Measurements from ENCODE around the gene PSTPIP1. TPM values are rescaled to one million over a fixed set of nuclear protein-coding genes. Genes with fewer than 3 reads are reported as not detected.

PSTPIP1 gene
- total and polyA plus RNA-seq, 2 of the 13 experiments (the other 11 are each of a cell fraction or from before 2014, with no cell fraction given): 4.4 to 8.7 TPM

DNA sequence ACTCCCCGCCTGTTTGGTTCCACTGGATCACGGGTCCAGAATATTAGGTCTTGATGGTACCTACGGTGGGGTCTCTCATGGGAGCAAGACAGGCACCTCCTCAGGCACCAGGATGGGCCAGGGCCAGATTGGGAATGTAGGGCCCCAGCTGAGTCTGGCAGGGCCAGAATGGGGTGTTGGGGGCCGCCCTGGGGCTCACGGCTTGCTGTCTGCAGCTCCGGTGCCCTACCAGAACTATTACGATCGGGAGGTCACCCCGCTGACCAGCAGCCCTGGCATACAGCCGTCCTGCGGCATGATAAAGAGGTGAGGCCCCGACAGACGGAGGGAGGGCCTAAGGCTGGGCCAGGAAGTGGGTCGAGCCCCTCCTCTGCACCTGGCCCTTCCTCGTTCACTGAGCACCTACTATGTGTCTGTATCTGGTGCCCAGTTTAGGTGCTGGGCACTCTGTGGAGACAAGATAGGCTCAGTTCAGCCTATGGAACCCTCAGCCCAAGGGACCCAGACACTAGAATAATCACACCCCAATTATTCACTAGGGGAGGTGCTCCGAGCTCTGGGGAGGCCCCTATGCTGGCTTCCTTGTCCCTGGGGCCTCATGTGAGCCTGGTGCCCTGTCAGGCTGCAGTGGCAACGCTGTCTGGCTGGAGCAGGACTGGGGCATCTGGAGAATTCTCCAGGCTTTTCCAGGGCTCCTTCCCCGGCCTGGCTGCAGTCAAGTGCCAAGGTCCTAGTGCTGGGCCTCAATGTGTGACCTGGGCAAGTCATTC is 37.9 kb downstream of the PSTPIP1 start:
- no peaks in the 10 kb centered on the region for H4K20me1 ChIP-seq (ENCODE audit: insufficient read depth, low read length)
- DNase-seq (ENCODE audit: low spot score): no peak
- no peaks in the 10 kb centered on the region for H3K79me2 ChIP-seq (ENCODE audit: insufficient read depth, low read length)
- H3K27me3 ChIP-seq (ENCODE audit: control insufficient read depth in 1 of 2, insufficient read depth in 2 of 2, low read length in 2 of 2): peaks cover 1 to 4% of the 10 kb centered on the region in 2 experiments; a peak in 2 of 5 replicates
- H3K27ac ChIP-seq (ENCODE audit: extremely low read length, insufficient read depth, low read length): peak overlapping the region; percentile 59
- peak overlapping the region; percentile 97 for H3K4me2 ChIP-seq (ENCODE audit: low read depth, low read length)
- peaks cover 47% of the 10 kb centered on the region for H3K4me1 ChIP-seq (ENCODE audit: insufficient read depth, low read length)
- peak overlapping the region; percentile 66 to 81 (median 74) for H3K4me3 ChIP-seq (replicated peaks in 1 of 3; ENCODE audit: insufficient read depth in 1 of 3, low read depth in 2 of 3, low read length in 3 of 3)
- ChIA-PET CTCF (ENCODE audit: low intra/inter-chr PET ratio, low total read pairs) (no interaction called here), POLR2A (interaction anchor here (1.0 kb wide), 1 partner anchor 38 kb away, joined by 3 read pairs; the partner anchor contains the start of gene TSPAN3)
- intact Hi-C loops (cut with micrococcal nuclease; ENCODE audit: unreplicated experiment) (loop anchor here (5.0 kb wide), 1 partner anchor 131 kb away; no protein-coding TSS in a partner anchor), in situ Hi-C loops (cut with HindIII; ENCODE audit: extremely low pct_ligation_motif_present, low pct_unique_long_range_greater_than_20kb) (loop anchor here (10.0 kb wide), 1 partner anchor 128 kb away; the partner anchor contains the start of gene SCAPER)
- H2AFZ ChIP-seq (ENCODE audit: low read length): no peak overlapping the region
- FAIRE-seq: no peak
- peak overlapping the region; percentile 66 for H3K9ac ChIP-seq (ENCODE audit: insufficient read depth, low read depth, low read length)
- H3K9me3 ChIP-seq (ENCODE audit: low read length): no peaks in the 10 kb centered on the region
- WGBS (ENCODE audit: low lambda C conversion rate): 67% methylated on average over 2 of the region's 18 CpGs
- H3K36me3 ChIP-seq (replicated peaks in 1 of 2; ENCODE audit: control insufficient read depth in 1 of 2, insufficient read depth in 2 of 2, low read length in 2 of 2): peaks cover 0 to 6% of the 10 kb centered on the region in 2 experiments; a peak in 2 of 5 replicates
- no TSS peak for BruUV-seq (replicated peaks)
- ATAC-seq: no peak
- TF ChIP-seq MZF1 (CRISPR knock-in tag; IDR thresholded peaks at IDR 0.05; ENCODE audit: borderline replicate concordance): no peak
- TF ChIP-seq ZIK1 (CRISPR knock-in tag; IDR thresholded peaks at IDR 0.05; ENCODE audit: borderline replicate concordance, low read depth): 0 out of 2 replicates have a peak, but pooled peaks have one; percentile 7
- TF ChIP-seq U2AF1 (optimal IDR thresholded peaks at IDR 0.05; ENCODE audit: low read depth, low read length): no peak
- TF ChIP-seq ZBTB3 (CRISPR knock-in tag; IDR thresholded peaks at IDR 0.05; ENCODE audit: borderline replicate concordance, low read depth): no peak
- TF ChIP-seq, protein P1, sequence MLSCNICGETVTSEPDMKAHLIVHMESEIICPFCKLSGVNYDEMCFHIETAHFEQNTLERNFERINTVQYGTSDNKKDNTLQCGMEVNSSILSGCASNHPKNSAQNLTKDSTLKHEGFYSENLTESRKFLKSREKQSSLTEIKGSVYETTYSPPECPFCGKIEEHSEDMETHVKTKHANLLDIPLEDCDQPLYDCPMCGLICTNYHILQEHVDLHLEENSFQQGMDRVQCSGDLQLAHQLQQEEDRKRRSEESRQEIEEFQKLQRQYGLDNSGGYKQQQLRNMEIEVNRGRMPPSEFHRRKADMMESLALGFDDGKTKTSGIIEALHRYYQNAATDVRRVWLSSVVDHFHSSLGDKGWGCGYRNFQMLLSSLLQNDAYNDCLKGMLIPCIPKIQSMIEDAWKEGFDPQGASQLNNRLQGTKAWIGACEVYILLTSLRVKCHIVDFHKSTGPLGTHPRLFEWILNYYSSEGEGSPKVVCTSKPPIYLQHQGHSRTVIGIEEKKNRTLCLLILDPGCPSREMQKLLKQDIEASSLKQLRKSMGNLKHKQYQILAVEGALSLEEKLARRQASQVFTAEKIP (CRISPR knock-in tag; IDR thresholded peaks at IDR 0.05; ENCODE audit: borderline replicate concordance): no peak
- TF ChIP-seq ZNF232 (CRISPR knock-in tag; IDR thresholded peaks at IDR 0.05; ENCODE audit: borderline replicate concordance): 0 out of 2 replicates have a peak, but pooled peaks have one; percentile 21
- no peak for TF ChIP-seq NR1H2 (CRISPR knock-in tag; IDR thresholded peaks at IDR 0.05; ENCODE audit: borderline replicate concordance, low read depth)
- TF ChIP-seq ZMYM3 (CRISPR knock-in tag; IDR thresholded peaks at IDR 0.05): peak; percentile 62; the same call in 1 of the 2 replicates
- no peak for TF ChIP-seq POGZ (CRISPR knock-in tag; IDR thresholded peaks at IDR 0.05)
- no peak for TF ChIP-seq TFAP4 (IDR thresholded peaks at IDR 0.05; ENCODE audit: borderline replicate concordance, low read depth)
- no peak for TF ChIP-seq KMT2B (CRISPR knock-in tag; IDR thresholded peaks at IDR 0.05)
- TF ChIP-seq KDM2A (CRISPR knock-in tag; IDR thresholded peaks at IDR 0.05; ENCODE audit: borderline replicate concordance, low read depth): no peak
- no peak for TF ChIP-seq DNMT1 (CRISPR knock-in tag; IDR thresholded peaks at IDR 0.05)
- no peak for TF ChIP-seq GTF2F1 (IDR thresholded peaks at IDR 0.05; ENCODE audit: low read length)
- TF ChIP-seq ZNF740 (CRISPR knock-in tag; IDR thresholded peaks at IDR 0.05): no peak
- TF ChIP-seq ZNF354B (CRISPR knock-in tag; IDR thresholded peaks at IDR 0.05): no peak
- TF ChIP-seq AGO2 (optimal IDR thresholded peaks at IDR 0.05; ENCODE audit: low read depth, low read length): peak; percentile 9
- no peak for TF ChIP-seq SIX1 (CRISPR knock-in tag; IDR thresholded peaks at IDR 0.05; ENCODE audit: borderline replicate concordance)
- TF ChIP-seq FOXO4 (CRISPR knock-in tag; conservative IDR thresholded peaks at IDR 0.05): no peak
- TF ChIP-seq IKZF4 (CRISPR knock-in tag; IDR thresholded peaks at IDR 0.05; ENCODE audit: borderline replicate concordance, low read depth, not compliant biosample characterization): peak; percentile 7

Measured in HepG2 (cell line).